Measurements from ENCODE around the gene SP140L.

The SP140L gene

DNA sequence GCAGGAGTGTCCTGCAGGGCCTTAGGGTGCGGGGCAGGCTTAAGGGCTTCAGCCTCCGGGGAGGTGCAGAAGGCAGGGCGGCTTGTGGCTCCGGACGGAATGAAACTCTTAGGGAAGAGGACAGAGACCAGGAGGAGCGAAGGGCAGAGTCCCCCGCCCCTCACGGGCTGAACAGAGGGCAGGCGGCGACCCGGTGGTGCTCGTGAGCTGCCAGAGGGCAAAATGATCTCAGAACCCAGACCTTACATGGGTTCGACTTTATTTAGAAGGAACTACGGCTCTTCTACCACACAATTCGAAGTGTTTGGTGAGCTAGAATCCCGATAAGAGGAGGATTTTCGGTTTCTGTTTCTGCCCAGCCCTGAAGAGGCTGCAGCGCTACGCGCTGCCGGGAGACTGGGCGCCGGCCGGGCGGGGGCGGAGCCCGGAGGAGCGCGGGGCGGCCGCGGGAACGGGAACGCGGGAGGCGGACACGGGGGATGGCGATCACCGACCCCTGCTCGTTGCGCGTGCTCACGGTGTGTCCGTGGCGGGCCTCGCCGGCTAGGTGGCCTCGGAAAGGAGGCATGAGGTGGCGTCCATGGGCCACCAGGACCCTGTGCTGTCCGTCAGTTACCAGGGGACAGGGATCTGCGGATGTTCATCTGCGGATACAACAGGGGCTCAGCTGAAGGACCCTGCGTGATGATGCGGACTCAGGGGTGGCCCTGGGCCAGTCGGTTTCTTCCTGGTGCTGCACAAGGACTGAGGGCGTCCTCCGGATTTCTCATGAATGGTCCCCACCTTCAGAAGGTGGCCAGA lies 84.8 kb downstream of the SP140L start:
- H3K4me1 ChIP-seq (ENCODE audit: control insufficient read depth, insufficient read depth, low read length): peaks cover 43% of the 10 kb centered on the region
- DNase-seq (ENCODE audit: low read depth): peak; percentile 89
- peak overlapping the region; percentile 98 for H3K9ac ChIP-seq (ENCODE audit: low read length)
- no peaks in the 10 kb centered on the region for H3K9me3 ChIP-seq (ENCODE audit: control insufficient read depth, low read length)
- H3K4me3 ChIP-seq (ENCODE audit: low read length): peak overlapping the region; percentile 93
- H3K27me3 ChIP-seq (replicated peaks; ENCODE audit: control insufficient read depth, insufficient read depth, low read length): no peaks in the 10 kb centered on the region
- H3K36me3 ChIP-seq (ENCODE audit: control insufficient read depth, insufficient read depth, low read length, severe bottlenecking): no peaks in the 10 kb centered on the region

DNA sequence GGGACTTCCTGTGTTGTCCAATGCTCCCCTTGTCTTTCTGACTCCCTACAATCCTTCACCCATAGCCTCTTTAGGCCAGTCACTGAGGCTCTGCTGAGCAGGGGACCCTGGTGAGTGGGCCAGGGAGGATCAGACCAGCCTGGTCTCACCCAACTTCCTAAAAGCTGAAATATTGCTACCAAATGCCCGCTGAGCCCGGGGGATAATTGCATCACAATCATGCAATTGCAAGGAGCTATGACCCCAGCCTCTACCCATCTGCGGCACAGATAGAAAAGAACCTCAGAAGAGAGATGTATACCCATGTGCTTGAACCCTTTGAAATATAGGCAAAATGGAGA lies 85.3 kb downstream of the SP140L start:
- Histone ChIP-seq H3K4me1 (ENCODE audit: control insufficient read depth, insufficient read depth, low read length) (peaks cover 46% of the 10 kb centered on the region), H3K27me3 (replicated peaks; ENCODE audit: control insufficient read depth, insufficient read depth, low read length) (no peaks in the 10 kb centered on the region), H3K9ac (ENCODE audit: low read length) (peak overlapping the region; percentile 98), H3K9me3 (ENCODE audit: control insufficient read depth, low read length) (no peaks in the 10 kb centered on the region), H3K36me3 (ENCODE audit: control insufficient read depth, insufficient read depth, low read length, severe bottlenecking) (no peaks in the 10 kb centered on the region), H3K4me3 (ENCODE audit: low read length) (peak overlapping the region; percentile 93)
- no peak for DNase-seq (ENCODE audit: low read depth)

DNA sequence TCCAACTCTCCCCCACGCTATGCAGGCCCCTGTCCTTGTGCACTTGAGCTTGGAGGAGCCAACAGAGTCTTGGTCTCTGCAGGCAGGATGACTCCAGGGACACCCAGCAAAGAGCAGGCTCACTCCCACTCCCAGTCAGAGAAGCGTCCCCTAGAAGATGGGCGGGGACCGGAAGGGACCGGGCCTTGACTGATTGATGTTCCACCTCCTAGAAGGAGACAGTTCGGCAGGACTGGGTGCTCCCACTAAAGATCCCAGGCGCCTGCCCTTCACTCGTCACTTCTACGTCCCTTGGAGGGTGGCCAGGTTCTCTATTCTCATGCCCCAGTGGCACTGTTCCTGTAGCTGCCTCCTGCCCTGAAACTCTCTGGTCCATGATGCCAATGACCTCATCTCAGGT lies 85.9 kb downstream of the SP140L start:
- peaks cover 49% of the 10 kb centered on the region for H3K4me1 ChIP-seq (ENCODE audit: control insufficient read depth, insufficient read depth, low read length)
- H3K27me3 ChIP-seq (replicated peaks; ENCODE audit: control insufficient read depth, insufficient read depth, low read length): no peaks in the 10 kb centered on the region
- no peak overlapping the region for H3K4me3 ChIP-seq (ENCODE audit: low read length)
- H3K36me3 ChIP-seq (ENCODE audit: control insufficient read depth, insufficient read depth, low read length, severe bottlenecking): no peaks in the 10 kb centered on the region
- no peak for DNase-seq (ENCODE audit: low read depth)
- H3K9me3 ChIP-seq (ENCODE audit: control insufficient read depth, low read length): no peaks in the 10 kb centered on the region
- H3K9ac ChIP-seq (ENCODE audit: low read length): no peak overlapping the region

DNA sequence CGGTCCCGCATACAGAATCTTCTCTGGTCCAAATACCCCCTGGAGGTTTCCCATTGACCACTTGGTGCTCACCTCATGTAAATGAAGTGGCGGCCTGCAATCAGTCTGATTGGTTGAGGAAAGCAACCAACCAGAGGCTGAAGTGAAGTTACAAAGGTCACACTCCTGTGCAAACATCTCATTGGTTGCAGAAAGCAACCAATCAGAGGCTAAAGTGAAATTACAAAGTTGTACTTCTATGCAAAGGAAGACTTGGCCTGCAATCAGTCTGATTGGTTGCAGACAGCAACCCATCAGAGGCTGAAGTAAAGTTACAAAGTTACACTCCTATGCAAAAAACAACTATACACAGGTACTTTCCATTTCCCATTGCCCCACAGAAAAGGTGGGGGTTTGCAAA lies 86.5 kb downstream of the SP140L start:
- peaks cover 49% of the 10 kb centered on the region for H3K4me1 ChIP-seq (ENCODE audit: control insufficient read depth, insufficient read depth, low read length)
- no peak overlapping the region for H3K4me3 ChIP-seq (ENCODE audit: low read length)
- H3K9me3 ChIP-seq (ENCODE audit: control insufficient read depth, low read length): no peaks in the 10 kb centered on the region
- no peaks in the 10 kb centered on the region for H3K36me3 ChIP-seq (ENCODE audit: control insufficient read depth, insufficient read depth, low read length, severe bottlenecking)
- no peak overlapping the region for H3K9ac ChIP-seq (ENCODE audit: low read length)
- no peaks in the 10 kb centered on the region for H3K27me3 ChIP-seq (replicated peaks; ENCODE audit: control insufficient read depth, insufficient read depth, low read length)
- DNase-seq (ENCODE audit: low read depth): no peak

DNA sequence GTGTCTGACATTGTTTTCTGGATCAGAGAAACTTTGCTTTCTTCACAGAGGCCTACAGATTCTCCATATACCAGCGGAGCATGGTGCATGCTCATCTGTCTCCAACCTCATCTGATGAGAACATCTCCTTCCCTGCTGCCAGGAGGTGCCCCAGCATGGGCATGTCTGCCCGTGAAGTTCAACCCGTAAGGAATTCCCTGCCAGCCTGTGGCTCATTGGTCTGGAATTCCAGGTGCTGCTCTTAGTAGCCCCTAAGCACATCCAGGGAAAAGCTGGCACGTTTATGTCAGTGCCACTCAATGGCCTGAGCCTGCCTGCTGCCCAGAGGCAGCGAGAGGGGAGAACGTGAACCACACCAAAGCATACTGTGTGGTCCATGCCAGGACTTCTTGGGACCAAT lies 87.3 kb downstream of the SP140L start:
- H3K4me1 ChIP-seq (ENCODE audit: control insufficient read depth, insufficient read depth, low read length): peaks cover 49% of the 10 kb centered on the region
- no peaks in the 10 kb centered on the region for H3K27me3 ChIP-seq (replicated peaks; ENCODE audit: control insufficient read depth, insufficient read depth, low read length)
- no peak overlapping the region for H3K9ac ChIP-seq (ENCODE audit: low read length)
- H3K9me3 ChIP-seq (ENCODE audit: control insufficient read depth, low read length): no peaks in the 10 kb centered on the region
- H3K4me3 ChIP-seq (ENCODE audit: low read length): no peak overlapping the region
- no peak for DNase-seq (ENCODE audit: low read depth)
- H3K36me3 ChIP-seq (ENCODE audit: control insufficient read depth, insufficient read depth, low read length, severe bottlenecking): no peaks in the 10 kb centered on the region

DNA sequence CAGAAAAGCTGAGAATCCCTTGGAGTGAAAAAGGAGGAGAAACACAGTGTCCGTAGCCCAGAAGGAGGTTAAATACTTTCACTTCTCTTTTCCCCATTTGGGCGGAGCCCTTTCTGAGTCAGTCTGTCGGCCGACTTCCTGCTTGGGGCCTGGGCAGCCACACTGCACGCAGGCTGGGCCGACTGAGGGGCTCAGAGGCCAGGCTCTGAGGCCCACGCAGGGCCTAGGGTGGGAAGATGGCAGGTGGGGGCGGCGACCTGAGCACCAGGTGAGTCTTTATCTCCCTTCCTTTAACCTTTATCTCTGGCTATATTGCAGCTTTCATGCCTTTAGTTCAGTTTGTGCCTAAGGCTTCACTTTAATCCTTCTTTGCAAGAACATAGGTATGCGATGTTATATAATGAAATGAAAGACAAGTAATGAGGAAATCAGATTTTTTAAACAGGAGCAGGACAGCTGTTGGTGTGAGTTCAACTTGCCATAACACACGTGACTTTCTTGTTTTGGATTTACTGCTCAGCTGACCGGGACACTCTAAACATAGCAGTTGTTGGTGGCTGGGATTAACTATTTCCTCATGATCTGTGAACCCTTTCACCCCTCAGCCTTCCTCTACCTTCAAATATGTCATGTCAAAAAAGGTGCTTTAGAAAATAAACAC lies 89.2 kb downstream of the SP140L start, which contains the start of gene SP100:
Gene SP100 (plus strand): TSS at position 141 of the 661 bp plus-strand sequence. CDS start 96 bp downstream, at position 237.
- no peaks in the 10 kb centered on the region for H3K27me3 ChIP-seq (replicated peaks; ENCODE audit: control insufficient read depth, insufficient read depth, low read length)
- no peaks in the 10 kb centered on the region for H3K9me3 ChIP-seq (ENCODE audit: control insufficient read depth, low read length)
- no peaks in the 10 kb centered on the region for H3K36me3 ChIP-seq (ENCODE audit: control insufficient read depth, insufficient read depth, low read length, severe bottlenecking)
- H3K9ac ChIP-seq (ENCODE audit: low read length): peak within 1 kb of the TSS; percentile 99
- H3K4me1 ChIP-seq (ENCODE audit: control insufficient read depth, insufficient read depth, low read length): peaks cover 44% of the 10 kb centered on the region
- DNase-seq (ENCODE audit: low read depth): peak; percentile 93
- H3K4me3 ChIP-seq (ENCODE audit: low read length): peak within 1 kb of the TSS; percentile 99

DNA sequence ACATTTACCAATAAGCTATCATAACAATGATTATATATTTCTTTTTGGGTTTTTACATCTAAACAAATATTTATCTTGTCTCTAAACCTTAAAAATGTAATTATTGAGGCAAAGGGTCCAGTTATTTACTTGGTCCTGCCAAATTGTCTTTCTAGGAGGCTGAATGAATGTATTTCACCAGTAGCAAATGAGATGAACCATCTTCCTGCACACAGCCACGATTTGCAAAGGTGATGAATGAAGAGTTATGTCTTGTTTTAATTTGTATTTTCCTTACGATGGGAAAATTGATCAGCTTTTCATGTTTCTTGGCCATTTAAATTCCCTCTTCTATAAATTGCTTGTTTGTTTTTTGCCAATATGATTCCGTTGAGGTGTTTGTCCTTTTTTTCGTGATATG lies 90.4 kb downstream of the SP140L start:
- no peak for DNase-seq (ENCODE audit: low read depth)
- Histone ChIP-seq H3K4me1 (ENCODE audit: control insufficient read depth, insufficient read depth, low read length) (peaks cover 40% of the 10 kb centered on the region), H3K4me3 (ENCODE audit: low read length) (peak overlapping the region; percentile 99), H3K9me3 (ENCODE audit: control insufficient read depth, low read length) (no peaks in the 10 kb centered on the region), H3K27me3 (replicated peaks; ENCODE audit: control insufficient read depth, insufficient read depth, low read length) (no peaks in the 10 kb centered on the region), H3K36me3 (ENCODE audit: control insufficient read depth, insufficient read depth, low read length, severe bottlenecking) (no peaks in the 10 kb centered on the region), H3K9ac (ENCODE audit: low read length) (peak overlapping the region; percentile 99)

DNA sequence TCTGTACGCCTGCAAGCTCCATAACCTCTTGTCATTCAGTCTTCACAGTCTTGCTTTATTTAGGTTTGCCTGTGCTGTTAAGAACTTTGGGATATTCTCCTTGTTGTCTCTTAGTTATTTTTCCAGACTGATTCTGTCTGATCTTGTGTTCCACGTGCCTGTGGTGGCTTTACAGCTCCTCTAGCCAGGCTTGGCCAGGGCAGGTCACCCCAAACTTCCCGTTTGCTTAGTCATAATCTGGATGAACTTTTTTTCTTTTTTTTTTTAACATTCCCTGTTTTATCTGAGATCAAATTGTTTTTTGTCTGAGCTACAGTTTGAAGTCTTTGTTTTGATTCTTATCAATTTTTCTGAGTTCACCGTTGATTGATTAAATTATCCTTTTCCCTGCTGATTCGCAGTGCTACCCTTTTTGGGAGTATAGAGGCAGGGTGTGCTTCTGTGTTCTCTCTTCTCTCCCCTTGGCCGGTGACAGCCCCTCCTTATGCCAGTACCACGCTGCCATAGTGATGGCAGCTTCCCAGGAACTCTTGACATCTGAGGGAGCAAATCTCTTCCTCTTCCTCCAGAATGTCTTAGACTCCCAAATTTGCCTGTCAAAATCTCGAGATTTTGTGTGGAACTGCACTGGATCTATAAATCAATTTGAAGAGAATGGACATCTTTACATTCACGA lies 91.5 kb downstream of the SP140L start:
- peak; percentile 68 for DNase-seq (ENCODE audit: low read depth)
- no peaks in the 10 kb centered on the region for H3K9me3 ChIP-seq (ENCODE audit: control insufficient read depth, low read length)
- peaks cover 47% of the 10 kb centered on the region for H3K4me1 ChIP-seq (ENCODE audit: control insufficient read depth, insufficient read depth, low read length)
- peak overlapping the region; percentile 99 for H3K9ac ChIP-seq (ENCODE audit: low read length)
- no peaks in the 10 kb centered on the region for H3K27me3 ChIP-seq (replicated peaks; ENCODE audit: control insufficient read depth, insufficient read depth, low read length)
- peak overlapping the region; percentile 99 for H3K4me3 ChIP-seq (ENCODE audit: low read length)
- no peaks in the 10 kb centered on the region for H3K36me3 ChIP-seq (ENCODE audit: control insufficient read depth, insufficient read depth, low read length, severe bottlenecking)

DNA sequence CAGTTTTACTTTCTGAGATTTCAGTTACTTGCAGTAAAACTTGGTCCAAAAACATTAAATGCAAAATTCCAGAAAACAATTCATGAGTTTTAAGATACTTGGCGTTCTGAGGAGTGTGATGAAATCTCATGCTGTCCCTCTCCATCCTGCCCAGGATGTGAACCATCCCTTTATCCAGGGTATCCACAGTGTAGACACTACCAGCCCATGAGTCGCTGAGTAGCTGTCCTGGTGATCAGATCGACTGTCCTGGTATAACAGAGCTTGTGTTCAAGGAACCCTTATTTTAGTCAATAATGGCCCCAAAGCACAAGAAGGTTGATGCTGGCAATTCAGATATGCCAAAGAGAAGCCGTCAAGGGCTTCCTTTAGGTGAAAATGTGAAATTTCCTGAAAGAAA lies 92.2 kb downstream of the SP140L start:
- no peaks in the 10 kb centered on the region for H3K27me3 ChIP-seq (replicated peaks; ENCODE audit: control insufficient read depth, insufficient read depth, low read length)
- H3K36me3 ChIP-seq (ENCODE audit: control insufficient read depth, insufficient read depth, low read length, severe bottlenecking): no peaks in the 10 kb centered on the region
- DNase-seq (ENCODE audit: low read depth): no peak
- H3K4me3 ChIP-seq (ENCODE audit: low read length): peak overlapping the region; percentile 99
- H3K9me3 ChIP-seq (ENCODE audit: control insufficient read depth, low read length): no peaks in the 10 kb centered on the region
- peak overlapping the region; percentile 99 for H3K9ac ChIP-seq (ENCODE audit: low read length)
- H3K4me1 ChIP-seq (ENCODE audit: control insufficient read depth, insufficient read depth, low read length): peaks cover 54% of the 10 kb centered on the region

DNA sequence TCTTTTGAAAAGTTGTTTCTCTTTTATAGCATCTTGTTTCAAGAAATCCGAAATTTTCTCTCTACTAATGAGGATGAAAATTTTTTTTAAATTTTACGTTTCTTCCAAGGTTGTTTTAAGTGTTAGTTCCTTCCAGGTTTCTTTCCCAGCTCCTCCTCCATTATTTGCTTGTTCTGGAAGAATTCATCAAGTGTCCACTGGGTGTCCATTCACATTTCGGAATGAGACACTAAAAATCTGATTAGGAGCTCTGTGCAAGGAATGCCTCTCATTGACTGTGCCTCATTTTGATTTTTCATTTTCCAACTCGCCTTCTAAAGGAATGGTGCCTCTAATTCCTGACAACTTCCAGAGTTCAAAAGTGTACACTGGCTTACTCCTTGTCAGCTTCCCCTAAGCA lies 95.2 kb downstream of the SP140L start:
- peaks cover 60% of the 10 kb centered on the region for H3K4me1 ChIP-seq (ENCODE audit: control insufficient read depth, insufficient read depth, low read length)
- no peaks in the 10 kb centered on the region for H3K27me3 ChIP-seq (replicated peaks; ENCODE audit: control insufficient read depth, insufficient read depth, low read length)
- H3K9ac ChIP-seq (ENCODE audit: low read length): no peak overlapping the region
- H3K36me3 ChIP-seq (ENCODE audit: control insufficient read depth, insufficient read depth, low read length, severe bottlenecking): peaks cover 4% of the 10 kb centered on the region
- no peak for DNase-seq (ENCODE audit: low read depth)
- H3K9me3 ChIP-seq (ENCODE audit: control insufficient read depth, low read length): no peaks in the 10 kb centered on the region
- H3K4me3 ChIP-seq (ENCODE audit: low read length): no peak overlapping the region

DNA sequence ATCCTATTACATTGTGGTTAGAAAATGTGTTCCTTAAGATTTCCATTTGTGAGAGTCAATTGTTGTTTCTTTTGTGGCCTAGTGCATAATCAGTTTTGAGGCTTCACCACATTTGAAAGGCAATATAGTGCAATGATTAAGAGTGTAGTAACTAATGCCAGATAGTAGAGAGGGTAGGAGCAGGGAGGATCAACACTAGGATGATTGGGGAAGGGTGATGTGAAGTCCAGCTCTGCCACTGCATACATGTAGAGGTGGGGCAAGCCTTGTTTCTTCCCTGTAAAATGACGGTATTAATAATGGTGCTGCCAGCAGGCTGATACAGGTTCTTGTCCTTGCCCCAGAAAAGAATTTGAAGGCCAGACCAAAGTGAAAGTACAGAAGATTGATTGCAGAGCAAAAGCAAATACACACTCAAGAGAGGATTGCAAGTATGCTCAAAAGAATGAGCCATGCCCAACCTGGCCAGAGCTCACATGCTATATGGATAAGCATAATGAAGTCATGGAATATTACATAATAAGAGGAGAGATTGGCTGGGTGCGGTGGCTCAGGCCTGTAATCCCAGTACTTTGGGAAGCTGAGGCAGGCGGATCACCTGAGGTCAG lies 97.0 kb downstream of the SP140L start:
- Histone ChIP-seq H3K36me3 (ENCODE audit: control insufficient read depth, insufficient read depth, low read length, severe bottlenecking) (peaks cover 9% of the 10 kb centered on the region), H3K9ac (ENCODE audit: low read length) (no peak overlapping the region), H3K4me1 (ENCODE audit: control insufficient read depth, insufficient read depth, low read length) (peaks cover 42% of the 10 kb centered on the region), H3K9me3 (ENCODE audit: control insufficient read depth, low read length) (peaks cover 2% of the 10 kb centered on the region), H3K27me3 (replicated peaks; ENCODE audit: control insufficient read depth, insufficient read depth, low read length) (no peaks in the 10 kb centered on the region), H3K4me3 (ENCODE audit: low read length) (no peak overlapping the region)
- peak; percentile 52 for DNase-seq (ENCODE audit: low read depth)

All from adipocyte (in vitro differentiated cells).